PC-3 (cell line): ENCODE results near the gene RRBP1. TPM values are rescaled to one million over a fixed set of nuclear protein-coding genes. Genes with fewer than 3 reads are reported as not detected.
A peak's percentile ranks its signal among the peaks of the same experiment; 100 is the strongest.

ENCODE experiments used
- ATAC-seq: fragments of 200-7000 bp; cut with Tn5 transposase; 2 replicates; pipeline ENCODE4 v1.9.1; 2020; ENCODE audit warnings: mild to moderate bottlenecking, moderate library complexity
- BruUV-seq: library from RNA; stranded (reverse); fragments of 400-500 nt; replicated peaks from 2 replicates; lab custom pipeline; 2021; lab: Mats Ljungman, UMichigan
- CTCF ChIA-PET: fragments of 300-600 bp; sonication (Branson Sonifier 250); formaldehyde crosslinking; loops from one replicate; lab custom pipeline; 2022; ENCODE audit warnings: antibody characterized with exemption; lab: Charles Lee
- POLR2A ChIA-PET: fragments of 300-600 bp; sonication (Branson Sonifier 250); formaldehyde crosslinking; loops from one replicate; lab custom pipeline; 2022; ENCODE audit warnings: antibody characterized with exemption; ENCODE audit not compliant: unreplicated experiment; lab: Charles Lee
- DNase-seq: peaks from one replicate; pipeline ENCODE4 v3.0.0-alpha.2; 2015
- H2AFZ ChIP-seq: fragments of 300-600 bp; sonication (generic); 2 replicates; pipeline ENCODE4 v1.6.0; 2016; ENCODE audit warnings: antibody characterized with exemption, low read length
- H3F3A ChIP-seq: fragments of 300-600 bp; sonication (generic); one replicate; pipeline ENCODE4 v1.6.0; 2017; ENCODE audit warnings: antibody characterized with exemption, low read length, control low read depth, mild to moderate bottlenecking; ENCODE audit not compliant: unreplicated experiment
- H3K27ac ChIP-seq: fragments of 300-600 bp; sonication (generic); 2 replicates; pipeline ENCODE4 v1.5.1; 2016; ENCODE audit warnings: mild to moderate bottlenecking, low read length
- H3K27me3 ChIP-seq: fragments of 300-600 bp; sonication (generic); 2 replicates; pipeline ENCODE4 v1.6.1; 2016; ENCODE audit warnings: low read length, mixed read lengths
- H3K36me3 ChIP-seq: fragments of 300-600 bp; sonication (generic); 2 replicates; pipeline ENCODE4 v1.6.1; 2016; ENCODE audit warnings: low read depth, mixed run types, low read length, mixed read lengths
- H3K4me1 ChIP-seq: fragments of 300-600 bp; sonication (generic); 2 replicates; pipeline ENCODE4 v1.5.1; 2016; ENCODE audit warnings: low read length; ENCODE audit not compliant: insufficient read depth
- H3K4me2 ChIP-seq: fragments of 300-600 bp; sonication (generic); 2 replicates; pipeline ENCODE4 v1.6.0; 2016; ENCODE audit warnings: low read length
- H3K4me3 ChIP-seq: fragments of 300-600 bp; sonication (generic); 2 replicates; pipeline ENCODE4 v1.5.1; 2016; ENCODE audit warnings: mild to moderate bottlenecking, low read length, mixed read lengths
- H3K79me2 ChIP-seq: fragments of 300-600 bp; sonication (generic); 2 replicates; pipeline ENCODE4 v1.6.1; 2017; ENCODE audit warnings: low read length, mixed read lengths
- H3K9ac ChIP-seq: fragments of 300-600 bp; sonication (generic); 2 replicates; pipeline ENCODE4 v1.6.0; 2016; ENCODE audit warnings: mild to moderate bottlenecking, low read length
- H3K9me2 ChIP-seq: fragments of 300-600 bp; sonication (generic); replicated peaks from 2 replicates; pipeline ENCODE4 v1.6.1; 2016; ENCODE audit warnings: mixed run types, low read length, mixed read lengths
- H3K9me3 ChIP-seq: fragments of 300-600 bp; sonication (generic); 2 replicates; pipeline ENCODE4 v1.6.1; 2016; ENCODE audit warnings: low read length, mixed read lengths
- H4K20me1 ChIP-seq: fragments of 300-600 bp; sonication (generic); 2 replicates; pipeline ENCODE4 v1.6.1; 2016; ENCODE audit warnings: low read length, mixed read lengths
- CTCF ChIP-seq: fragments of 300-600 bp; sonication (generic); conservative IDR thresholded peaks from 2 replicates; pipeline ENCODE4 v1.5.1; 2017; ENCODE audit warnings: antibody characterized with exemption, low read depth, mild to moderate bottlenecking, low read length
- EZH2 ChIP-seq: fragments of 300-600 bp; sonication (generic); IDR thresholded peaks from one replicate; pipeline ENCODE4 v1.6.1; 2017; ENCODE audit warnings: antibody characterized with exemption, mild to moderate bottlenecking, low read length; ENCODE audit not compliant: unreplicated experiment
- EZH2phosphoT487 ChIP-seq: fragments of 300-600 bp; sonication (generic); IDR thresholded peaks from 2 replicates; pipeline ENCODE4 v1.6.1; 2018; ENCODE audit warnings: mild to moderate bottlenecking, antibody characterized with exemption, low read length, borderline replicate concordance
- intact Hi-C: fragments of 100-400 bp; cut with micrococcal nuclease; formaldehyde crosslinking; loops from 2 replicates; pipeline ENCODE4 v1.9.0; 2023
- total RNA-seq: library from RNA; depleted of rRNA; stranded (reverse); fragments of >200 nt; gene quantifications from 2 replicates; pipeline ENCODE4 v1.2.3, GENCODE V29; 2014

Gene RRBP1
- total RNA-seq, 1 experiment from 2014 or later = 176 TPM

GRCh38 chr20:17569616-17570346, 112.3 kb downstream of the RRBP1 start, which contains the start of gene DSTN:
TSS of gene DSTN (plus strand) at chr20:17570075. CDS start at chr20:17570209, 134 bp downstream.
- Histone ChIP-seq H3K79me2 (peaks cover 61% of the 10 kb centered on the region), H3K4me3 (peak within 1 kb of the TSS; percentile 97), H3K27me3 (no peaks in the 10 kb centered on the region), H3K9me3 (no peaks in the 10 kb centered on the region), H3K4me2 (peak within 1 kb of the TSS; percentile 97), H3F3A (no peaks in the 10 kb centered on the region), H3K4me1 (peaks cover 39% of the 10 kb centered on the region), H3K9ac (peak within 1 kb of the TSS; percentile 96), H3K36me3 (no peaks in the 10 kb centered on the region; the same call in 1 of the 2 replicates), H2AFZ (peak within 1 kb of the TSS; percentile 47), H4K20me1 (peaks cover 41% of the 10 kb centered on the region), H3K9me2 (no peaks in the 10 kb centered on the region), H3K27ac (peak within 1 kb of the TSS; percentile 89)
- DNase-seq (peak; percentile 98), ATAC-seq (peak; percentile 71)
- no TSS peak for BruUV-seq
- no peak for TF ChIP-seq EZH2
- no peak for TF ChIP-seq EZH2phosphoT487
- no peak for TF ChIP-seq CTCF
- POLR2A ChIA-PET = interaction anchor here (0.6 to 1.1 kb wide), 9 partner anchors 11 to 841 kb away, joined by 3 to 26 read pairs (median 4); partner anchors contain the start of genes BFSP1 and RRBP1
- intact Hi-C loops = loop anchor here (1.0 kb wide), 1 partner anchor 11 kb away; no protein-coding TSS in a partner anchor
- CTCF ChIA-PET = interaction anchor here (0.8 to 1.3 kb wide), 3 partner anchors 12 to 64 kb away, joined by 3 to 8 read pairs (median 3); no protein-coding TSS in a partner anchor

GRCh38 chr20:17568972-17569521, 113.0 kb downstream of the RRBP1 start:
- ChIA-PET POLR2A (interaction anchor here (0.6 to 1.1 kb wide), 3 partner anchors 10 to 26 kb away, joined by 5 to 26 read pairs (median 11); no protein-coding TSS in a partner anchor), CTCF (no interaction called here)
- Histone ChIP-seq H3K4me2 (peak overlapping the region; percentile 97), H3F3A (no peaks in the 10 kb centered on the region), H3K36me3 (no peaks in the 10 kb centered on the region; the same call in 1 of the 2 replicates), H3K4me3 (peak overlapping the region; percentile 61), H3K4me1 (peaks cover 39% of the 10 kb centered on the region), H4K20me1 (peaks cover 38% of the 10 kb centered on the region), H2AFZ (peak overlapping the region; percentile 21), H3K9me3 (no peaks in the 10 kb centered on the region), H3K9me2 (no peaks in the 10 kb centered on the region), H3K9ac (peak overlapping the region; percentile 96), H3K27ac (peak overlapping the region; percentile 89), H3K79me2 (peaks cover 53% of the 10 kb centered on the region), H3K27me3 (no peaks in the 10 kb centered on the region)
- DNase-seq (peak; percentile 98), ATAC-seq (peak; percentile 66)
- no TSS peak for BruUV-seq
- intact Hi-C loops = loop anchor here (1.0 kb wide), 1 partner anchor 11 kb away; no protein-coding TSS in a partner anchor
- TF ChIP-seq CTCF (no peak), EZH2 (no peak), EZH2phosphoT487 (no peak)
